Neural progenitor cell (in vitro differentiated cells): Measurements from ENCODE around the gene MAST2. TPM values are rescaled to one million over a fixed set of nuclear protein-coding genes. Genes with fewer than 3 reads are reported as not detected.
A peak's percentile ranks its signal among the peaks of the same experiment; 100 is the strongest.

Source experiments
- DNase-seq: peaks from one replicate; pipeline ENCODE4 v3.0.0-alpha.2; 2016; ENCODE audit warnings: low spot score
- H2AFZ ChIP-seq: fragments of 200-600 bp; sonication (generic); replicated peaks from 2 replicates; pipeline ENCODE4 v1.6.1; 2016; ENCODE audit warnings: antibody characterized with exemption
- H3F3A ChIP-seq: fragments of 200-600 bp; sonication (generic); 2 replicates; pipeline ENCODE4 v1.6.1; 2016; ENCODE audit warnings: antibody characterized with exemption, low read depth
- H3K27ac ChIP-seq: fragments of 200-600 bp; sonication (generic); 2 replicates; pipeline ENCODE4 v1.5.1; 2016; ENCODE audit warnings: mild to moderate bottlenecking
- H3K27me3 ChIP-seq: fragments of 200-600 bp; sonication (generic); 2 replicates; pipeline ENCODE4 v1.6.1; 2016; ENCODE audit warnings: mild to moderate bottlenecking, moderate library complexity
- H3K36me3 ChIP-seq: fragments of 200-600 bp; sonication (generic); 2 replicates; pipeline ENCODE4 v1.5.1; 2016
- H3K4me1 ChIP-seq: fragments of 200-600 bp; sonication (generic); 2 replicates; pipeline ENCODE4 v1.6.1; 2016; ENCODE audit warnings: mixed run types
- H3K4me2 ChIP-seq: fragments of 200-600 bp; sonication (generic); 2 replicates; pipeline ENCODE4 v1.6.1; 2016
- H3K4me3 ChIP-seq: fragments of 200-600 bp; sonication (generic); 2 replicates; pipeline ENCODE4 v1.5.1; 2016
- H3K79me2 ChIP-seq: fragments of 200-600 bp; sonication (generic); 2 replicates; pipeline ENCODE4 v1.6.1; 2016; ENCODE audit warnings: low read depth
- H3K9ac ChIP-seq: fragments of 200-600 bp; sonication (generic); 2 replicates; pipeline ENCODE4 v1.6.1; 2016
- H3K9me3 ChIP-seq: fragments of 200-600 bp; sonication (generic); 2 replicates; pipeline ENCODE4 v1.5.1; 2016; ENCODE audit warnings: low read depth
- H4K20me1 ChIP-seq: fragments of 200-600 bp; sonication (generic); 2 replicates; pipeline ENCODE4 v1.6.1; 2016; ENCODE audit warnings: low read depth
- H3K27ac Mint-ChIP-seq: 3 replicates; pipeline ENCODE4 v1.8.0; 2021; ENCODE audit warnings: mixed read lengths
- H3K27me3 Mint-ChIP-seq: 2 replicates; pipeline ENCODE4 v1.8.0; 2022; ENCODE audit warnings: low read depth, mild to moderate bottlenecking, inconsistent platforms, moderate library complexity, mixed read lengths; ENCODE audit not compliant: insufficient read depth
- H3K36me3 Mint-ChIP-seq: 3 replicates; pipeline ENCODE4 v1.8.0; 2021; ENCODE audit warnings: mixed read lengths
- H3K4me1 Mint-ChIP-seq: 3 replicates; pipeline ENCODE4 v1.8.0; 2021; ENCODE audit warnings: mixed read lengths
- H3K4me3 Mint-ChIP-seq: 3 replicates; pipeline ENCODE4 v1.8.0; 2021; ENCODE audit warnings: mild to moderate bottlenecking, moderate library complexity, mixed read lengths
- H3K9me3 Mint-ChIP-seq: 3 replicates; pipeline ENCODE4 v1.8.0; 2020; ENCODE audit warnings: mixed read lengths
- EZH2 ChIP-seq: fragments of 200-600 bp; sonication (generic); IDR thresholded peaks from 2 replicates; pipeline ENCODE4 v1.6.1; 2017; ENCODE audit warnings: antibody characterized with exemption, mild to moderate bottlenecking, moderate library complexity
- EZH2phosphoT487 ChIP-seq: fragments of 200-600 bp; sonication (generic); IDR thresholded peaks from 2 replicates; pipeline ENCODE4 v1.6.1; 2017; ENCODE audit warnings: antibody characterized with exemption
- total RNA-seq: library from RNA; depleted of rRNA; stranded (reverse); fragments of >200 nt; gene quantifications from 2 replicates; pipeline ENCODE4 v1.2.3, GENCODE V29; 2015; ENCODE audit warnings: low replicate concordance
- TF ChIP-seq, protein P1 (sequence below): fragments of 200-600 bp; sonication (generic); IDR thresholded peaks from 2 replicates; pipeline ENCODE4 v1.5.1; 2017; ENCODE audit warnings: antibody characterized with exemption, mild to moderate bottlenecking

MAST2 gene
- total RNA-seq = 5.5 and 20.3 TPM in 2 replicates

DNA sequence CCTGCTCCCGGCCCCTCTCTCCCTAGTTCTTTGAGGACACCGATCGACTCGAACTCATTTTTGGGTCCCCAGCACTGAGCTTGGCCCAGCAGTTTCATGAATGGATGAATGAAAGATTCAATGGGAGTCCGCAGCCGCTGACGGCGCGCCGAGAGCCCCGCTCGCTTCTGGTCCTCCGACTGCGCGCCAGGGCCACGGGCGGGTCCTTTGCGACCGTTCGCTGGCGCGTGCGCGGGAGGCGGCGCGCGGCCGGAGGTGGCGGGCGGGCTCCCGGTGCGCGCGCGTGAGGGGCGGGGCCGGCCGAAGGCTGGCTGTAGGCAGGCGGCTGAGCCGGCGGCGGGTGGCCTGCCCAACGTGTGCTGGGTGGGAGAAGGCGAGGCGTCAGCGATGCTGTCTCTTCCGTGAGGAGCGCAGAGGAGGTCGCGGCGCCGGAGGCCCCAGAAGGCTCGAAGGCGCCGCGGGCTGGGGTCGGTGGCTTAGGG lies at the start of gene MAST2:
MAST2 (plus strand) TSS at position 314 of the 482 bp plus-strand sequence. CDS start 284 bp downstream, outside the sequence.
- Mint-ChIP-seq H3K9me3 (no peaks in the 10 kb centered on the region), H3K36me3 (peaks cover 11% of the 10 kb centered on the region), H3K27me3 (peaks cover 7% of the 10 kb centered on the region), H3K4me3 (peak within 1 kb of the TSS; percentile 98), H3K4me1 (peaks cover 28% of the 10 kb centered on the region), H3K27ac (peak within 1 kb of the TSS; percentile 89)
- Histone ChIP-seq H3K4me3 (peak within 1 kb of the TSS; percentile 82), H2AFZ (peak within 1 kb of the TSS; percentile 96), H3K9ac (no peak within 1 kb of the TSS), H3K4me2 (peak within 1 kb of the TSS; percentile 95), H3K27ac (no peak within 1 kb of the TSS), H3K36me3 (no peaks in the 10 kb centered on the region), H3K4me1 (peaks cover 11% of the 10 kb centered on the region), H3F3A (peaks cover 25% of the 10 kb centered on the region), H3K79me2 (peaks cover 44% of the 10 kb centered on the region), H3K27me3 (peaks cover 46% of the 10 kb centered on the region), H4K20me1 (peaks cover 24% of the 10 kb centered on the region), H3K9me3 (no peaks in the 10 kb centered on the region)
- TF ChIP-seq, protein P1, sequence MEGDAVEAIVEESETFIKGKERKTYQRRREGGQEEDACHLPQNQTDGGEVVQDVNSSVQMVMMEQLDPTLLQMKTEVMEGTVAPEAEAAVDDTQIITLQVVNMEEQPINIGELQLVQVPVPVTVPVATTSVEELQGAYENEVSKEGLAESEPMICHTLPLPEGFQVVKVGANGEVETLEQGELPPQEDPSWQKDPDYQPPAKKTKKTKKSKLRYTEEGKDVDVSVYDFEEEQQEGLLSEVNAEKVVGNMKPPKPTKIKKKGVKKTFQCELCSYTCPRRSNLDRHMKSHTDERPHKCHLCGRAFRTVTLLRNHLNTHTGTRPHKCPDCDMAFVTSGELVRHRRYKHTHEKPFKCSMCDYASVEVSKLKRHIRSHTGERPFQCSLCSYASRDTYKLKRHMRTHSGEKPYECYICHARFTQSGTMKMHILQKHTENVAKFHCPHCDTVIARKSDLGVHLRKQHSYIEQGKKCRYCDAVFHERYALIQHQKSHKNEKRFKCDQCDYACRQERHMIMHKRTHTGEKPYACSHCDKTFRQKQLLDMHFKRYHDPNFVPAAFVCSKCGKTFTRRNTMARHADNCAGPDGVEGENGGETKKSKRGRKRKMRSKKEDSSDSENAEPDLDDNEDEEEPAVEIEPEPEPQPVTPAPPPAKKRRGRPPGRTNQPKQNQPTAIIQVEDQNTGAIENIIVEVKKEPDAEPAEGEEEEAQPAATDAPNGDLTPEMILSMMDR = no peak
- no peak for TF ChIP-seq EZH2phosphoT487
- peak; percentile 42 for TF ChIP-seq EZH2
- peak; percentile 96 for DNase-seq

DNA sequence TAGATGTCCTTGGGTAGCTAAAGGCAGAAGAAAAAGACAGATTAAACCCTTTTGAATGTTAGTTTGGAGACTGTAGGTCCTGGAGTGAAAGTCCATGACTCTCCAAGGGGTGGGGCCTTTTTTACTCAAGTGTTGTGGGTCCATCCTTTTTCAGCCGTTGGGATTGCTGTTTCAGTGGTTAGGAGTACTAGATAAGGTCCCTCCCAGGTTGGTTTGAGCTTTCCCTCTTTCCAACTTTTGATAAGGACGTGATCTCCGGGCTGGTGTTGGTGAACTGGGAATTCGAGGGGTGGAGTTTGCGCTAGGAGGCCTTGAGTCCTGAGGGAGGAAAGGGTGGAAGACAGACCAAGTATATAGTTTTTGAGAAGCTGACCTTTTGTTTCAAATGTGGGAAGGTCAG lies 47.7 kb upstream of the MAST2 start:
- no peak overlapping the region for H3K9ac ChIP-seq
- H3K36me3 Mint-ChIP-seq = no peaks in the 10 kb centered on the region
- peaks cover 3% of the 10 kb centered on the region for H3K4me1 Mint-ChIP-seq
- TF ChIP-seq EZH2phosphoT487 (no peak), EZH2 (no peak)
- TF ChIP-seq, protein P1 = no peak
- no peaks in the 10 kb centered on the region for H3K9me3 ChIP-seq
- no peak for DNase-seq
- peak overlapping the region; percentile 2 for H3K4me3 Mint-ChIP-seq
- no peak overlapping the region for H2AFZ ChIP-seq
- H3K9me3 Mint-ChIP-seq = peaks cover 2% of the 10 kb centered on the region
- H3K27me3 Mint-ChIP-seq = peaks cover 3% of the 10 kb centered on the region
- H3K4me3 ChIP-seq = no peak overlapping the region
- no peak overlapping the region for H3K4me2 ChIP-seq
- no peaks in the 10 kb centered on the region for H4K20me1 ChIP-seq
- no peaks in the 10 kb centered on the region for H3K4me1 ChIP-seq
- H3F3A ChIP-seq = peaks cover 13% of the 10 kb centered on the region
- no peaks in the 10 kb centered on the region for H3K27me3 ChIP-seq
- H3K36me3 ChIP-seq = no peaks in the 10 kb centered on the region
- H3K27ac ChIP-seq = no peak overlapping the region
- H3K79me2 ChIP-seq = no peaks in the 10 kb centered on the region
- H3K27ac Mint-ChIP-seq = no peak overlapping the region

DNA sequence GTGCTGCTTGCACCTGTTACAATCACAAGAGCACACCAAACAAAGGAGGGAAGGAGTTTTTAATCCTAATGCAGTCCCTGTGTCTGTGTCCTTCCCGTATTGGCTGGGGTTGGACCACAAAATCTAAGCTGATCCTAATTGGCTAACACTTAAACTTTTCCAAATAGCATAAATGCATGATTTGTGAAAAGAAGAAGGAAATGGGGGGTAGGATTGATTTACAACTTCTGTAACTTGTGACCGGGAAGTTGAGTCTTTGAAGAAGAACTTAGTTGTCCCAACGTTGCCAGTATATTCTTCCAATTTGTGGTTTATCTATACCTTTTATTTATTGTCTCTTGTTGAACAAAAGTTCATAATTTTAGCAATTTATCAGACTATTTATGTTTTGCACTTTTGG lies 41.1 kb upstream of the MAST2 start:
- no peak for DNase-seq
- Histone ChIP-seq H3K9me3 (no peaks in the 10 kb centered on the region), H3K79me2 (no peaks in the 10 kb centered on the region), H3K27ac (no peak overlapping the region), H2AFZ (no peak overlapping the region), H3K4me3 (no peak overlapping the region), H3K4me2 (no peak overlapping the region), H3K36me3 (no peaks in the 10 kb centered on the region), H3F3A (no peaks in the 10 kb centered on the region), H3K27me3 (no peaks in the 10 kb centered on the region), H3K4me1 (no peaks in the 10 kb centered on the region), H4K20me1 (no peaks in the 10 kb centered on the region), H3K9ac (no peak overlapping the region)
- TF ChIP-seq EZH2 (no peak), EZH2phosphoT487 (no peak)
- TF ChIP-seq, protein P1 = no peak
- Mint-ChIP-seq H3K36me3 (no peaks in the 10 kb centered on the region), H3K9me3 (peaks cover 6% of the 10 kb centered on the region), H3K27ac (no peak overlapping the region), H3K4me1 (no peaks in the 10 kb centered on the region), H3K4me3 (no peak overlapping the region), H3K27me3 (no peaks in the 10 kb centered on the region)
